Testis (tissue), 3 donors: ENCODE results near the gene SIRT7. TPM values are rescaled to one million over a fixed set of nuclear protein-coding genes. Genes with fewer than 3 reads are reported as not detected.

Source experiments
- DNase-seq: peaks from one replicate; pipeline ENCODE4 v3.0.0-alpha.2; 2019
- H3K27ac ChIP-seq, 2 donors: fragments of 200-600 bp; sonication (generic); one replicate each; pipeline ENCODE4 v1.5.1; 2019
- H3K27me3 ChIP-seq: fragments of 200-600 bp; sonication (generic); one replicate; pipeline ENCODE4 v1.5.1; 2019
- H3K36me3 ChIP-seq: fragments of 200-600 bp; sonication (generic); one replicate; pipeline ENCODE4 v1.5.1; 2017; ENCODE audit warnings: low read depth; ENCODE audit errors: missing control alignments
- H3K4me1 ChIP-seq: fragments of 200-600 bp; sonication (generic); one replicate; pipeline ENCODE4 v1.5.1; 2019
- H3K4me3 ChIP-seq, 2 donors: fragments of 200-600 bp; sonication (generic); one replicate each; pipeline ENCODE4 v1.5.1; 2017 to 2019
- H3K9me3 ChIP-seq: fragments of 200-600 bp; sonication (generic); one replicate; pipeline ENCODE4 v1.5.1; 2017
- CTCF ChIP-seq, 3 experiments: fragments of 450-650 bp in 2 of 3; fragments of 200-600 bp in 1 of 3; sonication (generic) in 1 of 3; IDR thresholded peaks; one replicate each; pipeline ENCODE4 v1.5.1; 2016 to 2019; ENCODE audit warnings: antibody characterized with exemption in 3 of 3, mild to moderate bottlenecking in 2 of 3, moderate library complexity in 1 of 3
- POLR2A ChIP-seq: fragments of 450-650 bp; IDR thresholded peaks from one replicate; pipeline ENCODE4 v1.6.1; 2017; ENCODE audit warnings: antibody characterized with exemption, mild to moderate bottlenecking, moderate library complexity
- WGBS, 2 donors: methylation state at CpG; one replicate each; pipeline ENCODE4 v1.1.5; 2018; 5-methylcytosine and 5-hydroxymethylcytosine counted together
- intact Hi-C: fragments of 100-400 bp; cut with DNase I; formaldehyde crosslinking; loops from one replicate; pipeline ENCODE4 v1.15.1; 2023; ENCODE audit warnings: low total_unique reads
- polyA plus RNA-seq: library from polyadenylated mRNA; stranded (reverse); fragments of 350-450 nt; fragmentation: Illumina TruSeq; extraction: RNeasy Lipid Tissue Mini Kit (QIAGEN cat#74804); gene quantifications from one replicate; pipeline ENCODE4 v1.2.3, GENCODE V29; 2014; ENCODE audit warnings: low read depth, low replicate concordance; ENCODE audit not compliant: insufficient read depth
- total RNA-seq, 2 donors: library from RNA; depleted of rRNA; stranded (reverse); fragments of >200 nt; gene quantifications; one replicate each; pipeline ENCODE4 v1.2.3, GENCODE V29; 2016

Gene SIRT7
- total and polyA plus RNA-seq, 3 donors from 2014 or later = 34.1 to 59.3 (median 48.4) TPM

GRCh38 chr17:81888105-81888987 lies 29.6 kb downstream of the SIRT7 start:
- Histone ChIP-seq H3K4me3 (no peak overlapping the region), H3K4me1 (peaks cover 14% of the 10 kb centered on the region), H3K27me3 (no peaks in the 10 kb centered on the region), H3K27ac (no peak overlapping the region), H3K9me3 (no peaks in the 10 kb centered on the region), H3K36me3 (no peaks in the 10 kb centered on the region)
- TF ChIP-seq POLR2A = no peak
- TF ChIP-seq CTCF (IDR thresholded peaks at IDR 0.05) = no peak
- WGBS, 2 donors = 94 to 95% methylated on average over 34 to 44 of the region's 44 CpGs
- intact Hi-C loops = no loop called here
- no peak for DNase-seq

GRCh38 chr17:81885869-81886548 lies 32.0 kb downstream of the SIRT7 start:
- DNase-seq = no peak
- intact Hi-C loops = no loop called here
- TF ChIP-seq CTCF (IDR thresholded peaks at IDR 0.05) = no peak
- no peak for TF ChIP-seq POLR2A
- WGBS, 2 donors = 90 to 92% methylated on average over 11 of the region's 11 CpGs
- Histone ChIP-seq H3K36me3 (no peaks in the 10 kb centered on the region), H3K27ac (no peak overlapping the region), H3K9me3 (no peaks in the 10 kb centered on the region), H3K4me3 (no peak overlapping the region), H3K4me1 (peaks cover 9% of the 10 kb centered on the region), H3K27me3 (no peaks in the 10 kb centered on the region)

GRCh38 chr17:81885454-81885853 lies 32.5 kb downstream of the SIRT7 start:
- no peaks in the 10 kb centered on the region for H3K36me3 ChIP-seq
- TF ChIP-seq CTCF (IDR thresholded peaks at IDR 0.05) = no peak
- TF ChIP-seq POLR2A = no peak
- no peaks in the 10 kb centered on the region for H3K9me3 ChIP-seq
- H3K4me3 ChIP-seq = no peak overlapping the region
- intact Hi-C loops = no loop called here
- 86% methylated on average over 10 of the region's 10 CpGs for WGBS, 2 donors
- H3K27ac ChIP-seq = no peak overlapping the region
- no peak for DNase-seq
- peaks cover 6% of the 10 kb centered on the region for H3K4me1 ChIP-seq
- no peaks in the 10 kb centered on the region for H3K27me3 ChIP-seq

GRCh38 chr17:81884968-81885367 lies 33.0 kb downstream of the SIRT7 start:
- no peaks in the 10 kb centered on the region for H3K27me3 ChIP-seq
- no peak overlapping the region for H3K4me3 ChIP-seq
- 90 to 91% methylated on average over 3 to 5 of the region's 5 CpGs for WGBS, 2 donors
- no peak for DNase-seq
- TF ChIP-seq CTCF (IDR thresholded peaks at IDR 0.05) (no peak), POLR2A (no peak)
- H3K27ac ChIP-seq = no peak overlapping the region
- no peaks in the 10 kb centered on the region for H3K36me3 ChIP-seq
- intact Hi-C loops = no loop called here
- H3K4me1 ChIP-seq = peaks cover under 1% of the 10 kb centered on the region
- H3K9me3 ChIP-seq = no peaks in the 10 kb centered on the region
